Measurements from ENCODE around the gene CDK19.

GRCh38 chr6:110748453-110748852 is 66.8 kb downstream of the CDK19 start:
- TF ChIP-seq, protein P1, sequence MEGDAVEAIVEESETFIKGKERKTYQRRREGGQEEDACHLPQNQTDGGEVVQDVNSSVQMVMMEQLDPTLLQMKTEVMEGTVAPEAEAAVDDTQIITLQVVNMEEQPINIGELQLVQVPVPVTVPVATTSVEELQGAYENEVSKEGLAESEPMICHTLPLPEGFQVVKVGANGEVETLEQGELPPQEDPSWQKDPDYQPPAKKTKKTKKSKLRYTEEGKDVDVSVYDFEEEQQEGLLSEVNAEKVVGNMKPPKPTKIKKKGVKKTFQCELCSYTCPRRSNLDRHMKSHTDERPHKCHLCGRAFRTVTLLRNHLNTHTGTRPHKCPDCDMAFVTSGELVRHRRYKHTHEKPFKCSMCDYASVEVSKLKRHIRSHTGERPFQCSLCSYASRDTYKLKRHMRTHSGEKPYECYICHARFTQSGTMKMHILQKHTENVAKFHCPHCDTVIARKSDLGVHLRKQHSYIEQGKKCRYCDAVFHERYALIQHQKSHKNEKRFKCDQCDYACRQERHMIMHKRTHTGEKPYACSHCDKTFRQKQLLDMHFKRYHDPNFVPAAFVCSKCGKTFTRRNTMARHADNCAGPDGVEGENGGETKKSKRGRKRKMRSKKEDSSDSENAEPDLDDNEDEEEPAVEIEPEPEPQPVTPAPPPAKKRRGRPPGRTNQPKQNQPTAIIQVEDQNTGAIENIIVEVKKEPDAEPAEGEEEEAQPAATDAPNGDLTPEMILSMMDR (IDR thresholded peaks at IDR 0.05 in 2 of 3, conservative IDR thresholded peaks at IDR 0.05 in 1 of 3; ENCODE audit: control insufficient read depth in 2 of 3, extremely low read depth in 1 of 3, insufficient read depth in 1 of 3, low read depth in 3 of 3, low read length in 3 of 3) = no peak
- TF ChIP-seq RAD21 (IDR thresholded peaks at IDR 0.05; ENCODE audit: insufficient read depth, low read depth, low read length) (no peak), POLR2A (IDR thresholded peaks at IDR 0.05; ENCODE audit: low read depth, low read length) (no peak), ZBTB11 (CRISPR knock-in tag; IDR thresholded peaks at IDR 0.05) (no peak), TCF12 (IDR thresholded peaks at IDR 0.05; ENCODE audit: low read depth, low read length) (no peak), HDGF (IDR thresholded peaks at IDR 0.05) (no peak), CHD2 (IDR thresholded peaks at IDR 0.05; ENCODE audit: borderline replicate concordance, low read depth, low read length) (no peak), CREB1 (IDR thresholded peaks at IDR 0.05; ENCODE audit: low read depth) (no peak), SREBF2 (IDR thresholded peaks at IDR 0.05; ENCODE audit: low read length) (no peak), EZH2 (IDR thresholded peaks at IDR 0.05; ENCODE audit: borderline replicate concordance, control insufficient read depth, low read depth, low read length) (no peak), ZSCAN29 (IDR thresholded peaks at IDR 0.05) (no peak), NR2F1 (conservative IDR thresholded peaks at IDR 0.05) (no peak)

Data from GM12878 (cell line).